SK-N-SH treated with all-trans-retinoic acid at 6 μM for 48 hours (cell line): Measurements from ENCODE around the gene ZDHHC8.

Experiments used
- ATAC-seq: fragments of 200-7000 bp; cut with Tn5 transposase; 3 replicates; pipeline ENCODE4 v1.9.1; 2020; ENCODE audit warnings: mild to moderate bottlenecking, moderate library complexity
- ARNTL ChIP-seq: fragments of 450-650 bp; formaldehyde crosslinking; IDR thresholded peaks from 2 replicates; pipeline ENCODE4 v1.5.0; 2020; ENCODE audit warnings: low read depth, mild to moderate bottlenecking, moderate library complexity, borderline replicate concordance
- BACH2 ChIP-seq: fragments of 250-450 bp; sonication (Bioruptor Pico); IDR thresholded peaks from 2 replicates; pipeline ENCODE4 v1.9.0; 2021; ENCODE audit warnings: mild to moderate bottlenecking, borderline replicate concordance
- CSDC2 ChIP-seq: fragments of 250-450 bp; sonication (Bioruptor Pico); IDR thresholded peaks from 2 replicates; pipeline ENCODE4 v1.5.0; 2020; ENCODE audit warnings: mild to moderate bottlenecking, moderate library complexity
- CSRNP3 ChIP-seq: fragments of 250-450 bp; sonication (Bioruptor Pico); IDR thresholded peaks from 2 replicates; pipeline ENCODE4 v1.5.1; 2021; ENCODE audit warnings: mild to moderate bottlenecking, moderate library complexity
- ESRRG ChIP-seq: fragments of 250-450 bp; sonication (Bioruptor Pico); IDR thresholded peaks from 2 replicates; pipeline ENCODE4 v1.6.1; 2021; ENCODE audit warnings: mild to moderate bottlenecking
- GLIS3 ChIP-seq: fragments of 250-450 bp; sonication (Bioruptor Pico); IDR thresholded peaks from 2 replicates; pipeline ENCODE4 v1.5.0; 2020; ENCODE audit warnings: mild to moderate bottlenecking, moderate library complexity
- ISL1 ChIP-seq: fragments of 250-450 bp; sonication (Bioruptor Pico); IDR thresholded peaks from 2 replicates; pipeline ENCODE4 v2.1.2; 2022; ENCODE audit warnings: mild to moderate bottlenecking, moderate library complexity
- OSR1 ChIP-seq: fragments of 250-450 bp; sonication (Bioruptor Pico); IDR thresholded peaks from 2 replicates; pipeline ENCODE4 v1.8.0; 2022; ENCODE audit warnings: moderate library complexity, mild to moderate bottlenecking, inconsistent platforms
- PPARA ChIP-seq: fragments of 250-450 bp; sonication (Bioruptor Pico); IDR thresholded peaks from 2 replicates; pipeline ENCODE4 v1.5.0; 2020; ENCODE audit warnings: mild to moderate bottlenecking, borderline replicate concordance
- RARB ChIP-seq: fragments of 250-450 bp; sonication (Bioruptor Pico); IDR thresholded peaks from 2 replicates; pipeline ENCODE4 v1.8.0; 2021; ENCODE audit warnings: mild to moderate bottlenecking, moderate library complexity
- SNAI2 ChIP-seq: fragments of 250-450 bp; sonication (Bioruptor Pico); IDR thresholded peaks from 2 replicates; pipeline ENCODE4 v1.5.0; 2020; ENCODE audit warnings: mild to moderate bottlenecking, moderate library complexity
- TCF4 ChIP-seq: fragments of 250-450 bp; sonication (Bioruptor Pico); IDR thresholded peaks from 2 replicates; pipeline ENCODE4 v1.8.0; 2021; ENCODE audit warnings: mild to moderate bottlenecking, moderate library complexity, borderline replicate concordance
- TOX ChIP-seq: fragments of 250-450 bp; sonication (Bioruptor Pico); IDR thresholded peaks from 2 replicates; pipeline ENCODE4 v1.8.0; 2021; ENCODE audit warnings: mild to moderate bottlenecking, moderate library complexity, borderline replicate concordance
- ZC3H10 ChIP-seq: fragments of 250-450 bp; sonication (Bioruptor Pico); IDR thresholded peaks from 2 replicates; pipeline ENCODE4 v1.5.1; 2021; ENCODE audit warnings: mild to moderate bottlenecking, moderate library complexity
- ZFP3 ChIP-seq: fragments of 250-450 bp; sonication (Bioruptor Pico); IDR thresholded peaks from 2 replicates; pipeline ENCODE4 v1.5.0; 2020; ENCODE audit warnings: mild to moderate bottlenecking, moderate library complexity
- ZFP30 ChIP-seq: fragments of 450-650 bp; formaldehyde crosslinking; IDR thresholded peaks from 2 replicates; pipeline ENCODE4 v1.5.0; 2022; ENCODE audit warnings: mild to moderate bottlenecking, moderate library complexity
- ZNF565 ChIP-seq: fragments of 450-650 bp; formaldehyde crosslinking; conservative IDR thresholded peaks from 2 replicates; pipeline ENCODE4 v1.5.0; 2020; ENCODE audit warnings: low read depth, mild to moderate bottlenecking, moderate library complexity
- ZNF70 ChIP-seq: fragments of 450-650 bp; formaldehyde crosslinking; IDR thresholded peaks from 2 replicates; pipeline ENCODE4 v1.5.0; 2020; ENCODE audit warnings: mild to moderate bottlenecking, moderate library complexity
- ZNF8 ChIP-seq: fragments of 450-650 bp; formaldehyde crosslinking; IDR thresholded peaks from 2 replicates; pipeline ENCODE4 v1.5.0; 2020; ENCODE audit warnings: mild to moderate bottlenecking, moderate library complexity
- TF ChIP-seq, protein P1 (sequence below): fragments of 250-450 bp; sonication (Bioruptor Pico); IDR thresholded peaks from 2 replicates; pipeline ENCODE4 v1.5.0; 2020; ENCODE audit warnings: mild to moderate bottlenecking, moderate library complexity
- TF ChIP-seq, protein P2 (sequence below): fragments of 250-450 bp; sonication (Bioruptor Pico); IDR thresholded peaks from 2 replicates; pipeline ENCODE4 v1.5.1; 2020; ENCODE audit warnings: low read depth, mild to moderate bottlenecking, moderate library complexity

The ZDHHC8 gene

GRCh38 chr22:20107951-20108756 is 23.4 kb upstream of the ZDHHC8 start:
- TF ChIP-seq ZFP30 (no peak), TCF4 (no peak), ARNTL (CRISPR knock-in tag) (no peak)
- TF ChIP-seq, all 23 proteins: peak for 0
- ATAC-seq, result no peak

GRCh38 chr22:20108757-20109230 is 22.8 kb upstream of the ZDHHC8 start:
- TF ChIP-seq ZNF8 (no peak), ZC3H10 (no peak), GLIS3 (CRISPR knock-in tag) (no peak), BACH2 (CRISPR knock-in tag) (no peak), CSDC2 (no peak), ZFP30 (no peak), ZFP3 (no peak), TCF4 (no peak), ARNTL (CRISPR knock-in tag) (no peak), SNAI2 (CRISPR knock-in tag) (no peak)
- TF ChIP-seq, all 23 proteins: peak for 0

GRCh38 chr22:20109411-20110358 is 21.9 kb upstream of the ZDHHC8 start:
- ATAC-seq, result no peak; the same call in 2 of the 3 replicates
- no peak for TF ChIP-seq OSR1 (CRISPR knock-in tag)
- TF ChIP-seq ZFP30, result no peak
- no peak for TF ChIP-seq CSRNP3 (CRISPR knock-in tag)
- TF ChIP-seq ZNF70 (CRISPR knock-in tag), result no peak
- no peak for TF ChIP-seq ISL1
- TF ChIP-seq TOX (CRISPR knock-in tag), result no peak
- TF ChIP-seq ZNF565 (CRISPR knock-in tag), result no peak
- no peak for TF ChIP-seq ZNF8
- TF ChIP-seq SNAI2 (CRISPR knock-in tag), result no peak
- TF ChIP-seq PPARA (CRISPR knock-in tag), result no peak
- TF ChIP-seq, protein P1, sequence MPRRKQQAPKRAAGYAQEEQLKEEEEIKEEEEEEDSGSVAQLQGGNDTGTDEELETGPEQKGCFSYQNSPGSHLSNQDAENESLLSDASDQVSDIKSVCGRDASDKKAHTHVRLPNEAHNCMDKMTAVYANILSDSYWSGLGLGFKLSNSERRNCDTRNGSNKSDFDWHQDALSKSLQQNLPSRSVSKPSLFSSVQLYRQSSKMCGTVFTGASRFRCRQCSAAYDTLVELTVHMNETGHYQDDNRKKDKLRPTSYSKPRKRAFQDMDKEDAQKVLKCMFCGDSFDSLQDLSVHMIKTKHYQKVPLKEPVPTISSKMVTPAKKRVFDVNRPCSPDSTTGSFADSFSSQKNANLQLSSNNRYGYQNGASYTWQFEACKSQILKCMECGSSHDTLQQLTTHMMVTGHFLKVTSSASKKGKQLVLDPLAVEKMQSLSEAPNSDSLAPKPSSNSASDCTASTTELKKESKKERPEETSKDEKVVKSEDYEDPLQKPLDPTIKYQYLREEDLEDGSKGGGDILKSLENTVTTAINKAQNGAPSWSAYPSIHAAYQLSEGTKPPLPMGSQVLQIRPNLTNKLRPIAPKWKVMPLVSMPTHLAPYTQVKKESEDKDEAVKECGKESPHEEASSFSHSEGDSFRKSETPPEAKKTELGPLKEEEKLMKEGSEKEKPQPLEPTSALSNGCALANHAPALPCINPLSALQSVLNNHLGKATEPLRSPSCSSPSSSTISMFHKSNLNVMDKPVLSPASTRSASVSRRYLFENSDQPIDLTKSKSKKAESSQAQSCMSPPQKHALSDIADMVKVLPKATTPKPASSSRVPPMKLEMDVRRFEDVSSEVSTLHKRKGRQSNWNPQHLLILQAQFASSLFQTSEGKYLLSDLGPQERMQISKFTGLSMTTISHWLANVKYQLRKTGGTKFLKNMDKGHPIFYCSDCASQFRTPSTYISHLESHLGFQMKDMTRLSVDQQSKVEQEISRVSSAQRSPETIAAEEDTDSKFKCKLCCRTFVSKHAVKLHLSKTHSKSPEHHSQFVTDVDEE (CRISPR knock-in tag), result no peak
- TF ChIP-seq, protein P2, sequence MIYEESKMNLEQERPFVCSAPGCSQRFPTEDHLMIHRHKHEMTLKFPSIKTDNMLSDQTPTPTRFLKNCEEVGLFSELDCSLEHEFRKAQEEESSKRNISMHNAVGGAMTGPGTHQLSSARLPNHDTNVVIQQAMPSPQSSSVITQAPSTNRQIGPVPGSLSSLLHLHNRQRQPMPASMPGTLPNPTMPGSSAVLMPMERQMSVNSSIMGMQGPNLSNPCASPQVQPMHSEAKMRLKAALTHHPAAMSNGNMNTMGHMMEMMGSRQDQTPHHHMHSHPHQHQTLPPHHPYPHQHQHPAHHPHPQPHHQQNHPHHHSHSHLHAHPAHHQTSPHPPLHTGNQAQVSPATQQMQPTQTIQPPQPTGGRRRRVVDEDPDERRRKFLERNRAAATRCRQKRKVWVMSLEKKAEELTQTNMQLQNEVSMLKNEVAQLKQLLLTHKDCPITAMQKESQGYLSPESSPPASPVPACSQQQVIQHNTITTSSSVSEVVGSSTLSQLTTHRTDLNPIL, result no peak
- TF ChIP-seq GLIS3 (CRISPR knock-in tag), result no peak
- TF ChIP-seq ESRRG (CRISPR knock-in tag), result no peak

More at GRCh38 chr22:20108757-20109230, 22.8 kb upstream of the ZDHHC8 start:
- ATAC-seq, result no peak

DNA sequence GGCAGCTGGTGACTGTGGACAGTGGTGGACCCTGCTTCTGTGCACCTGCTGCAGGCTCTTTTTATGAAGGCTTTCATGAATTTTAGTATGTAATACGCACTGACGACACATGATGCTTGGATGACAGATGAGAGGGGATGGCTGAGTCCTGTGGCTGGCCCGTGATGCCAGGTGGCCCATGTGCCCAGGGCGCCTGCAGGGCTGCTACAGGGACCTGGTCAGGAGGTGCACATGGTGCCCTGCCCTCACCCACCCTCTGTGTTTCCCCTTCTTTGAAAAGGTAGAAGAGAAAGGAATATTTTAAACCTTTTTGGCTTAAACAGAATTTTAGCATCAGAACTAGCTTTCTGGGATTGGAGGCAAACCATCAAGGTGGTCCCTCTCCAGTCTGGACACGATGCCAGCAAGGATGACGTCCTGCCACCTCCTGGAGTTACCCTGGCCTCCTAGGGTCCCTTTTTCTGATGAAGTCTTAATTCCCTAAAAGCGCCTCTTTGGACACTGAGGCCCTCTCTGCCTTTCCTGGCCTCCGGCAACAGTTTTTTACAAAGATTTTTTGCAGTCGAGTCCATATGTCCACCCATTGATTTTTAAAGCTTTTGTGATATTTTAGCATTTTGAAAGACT is 21.1 kb upstream of the ZDHHC8 start:
- ATAC-seq, result no peak; the same call in 2 of the 3 replicates
- no peak for TF ChIP-seq CSRNP3 (CRISPR knock-in tag)
- no peak for TF ChIP-seq OSR1 (CRISPR knock-in tag)
- no peak for TF ChIP-seq GLIS3 (CRISPR knock-in tag)
- no peak for TF ChIP-seq ZNF565 (CRISPR knock-in tag)
- no peak for TF ChIP-seq ISL1
- TF ChIP-seq TOX (CRISPR knock-in tag), result no peak
- no peak for TF ChIP-seq RARB (CRISPR knock-in tag)
- TF ChIP-seq SNAI2 (CRISPR knock-in tag), result no peak
